HG03354 (cell line): Measurements from ENCODE around the gene RNF113B.

Source experiments
- ATAC-seq: cut with Tn5 transposase; IDR thresholded peaks from one replicate; pipeline ENCODE4 v1.9.1; 2021; ENCODE audit warnings: mild to moderate bottlenecking; ENCODE audit not compliant: unreplicated experiment, poor library complexity, severe bottlenecking

The RNF113B gene

GRCh38 chr13:98176777-98177608 lies at the start of gene RNF113B:
Gene RNF113B (minus strand): TSS chr13:98177269. CDS start chr13:98177236, 33 bp downstream.
- ATAC-seq, result no peak

GRCh38 chr13:98226496-98226895 lies 49.4 kb upstream of the RNF113B start:
- no peak for ATAC-seq

- no peak for ATAC-seq
Measured at GRCh38 chr13:98225036-98225940, 48.2 kb upstream of the RNF113B start.

GRCh38 chr13:98224557-98224956 lies 47.5 kb upstream of the RNF113B start:
- no peak for ATAC-seq

GRCh38 chr13:98223741-98224140 lies 46.7 kb upstream of the RNF113B start:
- ATAC-seq, result no peak

GRCh38 chr13:98222816-98223215 lies 45.7 kb upstream of the RNF113B start:
- no peak for ATAC-seq

DNA sequence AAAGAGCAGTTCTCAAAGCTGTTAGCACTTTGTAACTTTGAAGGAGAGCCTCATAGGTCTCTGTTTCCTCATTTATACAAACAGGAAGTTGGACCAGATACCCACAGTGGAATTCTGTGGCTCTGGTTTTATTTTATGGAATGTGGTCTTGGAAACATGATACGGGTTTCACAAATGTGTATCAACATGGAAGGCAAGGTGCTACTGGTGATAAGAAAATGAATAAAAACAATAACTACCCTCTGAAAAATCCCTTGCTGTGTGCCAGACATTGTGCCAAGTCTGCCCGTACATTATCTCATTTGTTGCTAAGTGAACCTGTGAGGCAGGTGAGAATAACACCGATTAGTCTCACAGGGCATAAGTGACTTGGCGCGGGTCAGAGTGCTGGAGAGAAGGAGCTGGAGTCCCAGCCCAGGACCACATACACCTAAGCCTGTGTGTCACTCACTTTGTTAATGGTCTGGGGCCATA lies 45.0 kb upstream of the RNF113B start:
- no peak for ATAC-seq

GRCh38 chr13:98221234-98221633 lies 44.2 kb upstream of the RNF113B start:
- ATAC-seq, result no peak

- no peak for ATAC-seq
Measured at GRCh38 chr13:98220271-98220791, 43.3 kb upstream of the RNF113B start.

- ATAC-seq, result no peak
Measured at GRCh38 chr13:98219685-98220084, 42.6 kb upstream of the RNF113B start.

DNA sequence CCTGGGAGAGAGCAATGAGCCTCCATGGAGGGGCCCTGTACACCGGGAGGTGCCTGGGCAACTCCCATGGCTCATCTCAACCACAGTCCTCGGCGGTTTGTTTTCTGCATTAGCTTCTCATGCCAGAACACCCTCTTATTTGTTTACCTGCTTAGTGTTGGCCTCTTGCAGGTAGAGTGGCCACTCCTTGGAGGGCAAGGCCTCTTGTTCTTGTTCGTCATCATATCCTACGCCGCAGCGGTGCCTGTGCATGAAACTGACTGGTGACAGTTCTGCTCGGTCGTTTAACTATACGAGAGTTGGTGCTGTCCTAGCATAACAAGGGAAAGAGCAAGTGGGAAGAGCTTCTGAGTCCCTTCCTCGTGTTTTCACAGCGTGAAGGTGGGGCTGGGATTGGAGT lies 40.5 kb upstream of the RNF113B start:
- ATAC-seq, result no peak

- no peak for ATAC-seq
Measured at GRCh38 chr13:98216711-98217285, 39.7 kb upstream of the RNF113B start.

DNA sequence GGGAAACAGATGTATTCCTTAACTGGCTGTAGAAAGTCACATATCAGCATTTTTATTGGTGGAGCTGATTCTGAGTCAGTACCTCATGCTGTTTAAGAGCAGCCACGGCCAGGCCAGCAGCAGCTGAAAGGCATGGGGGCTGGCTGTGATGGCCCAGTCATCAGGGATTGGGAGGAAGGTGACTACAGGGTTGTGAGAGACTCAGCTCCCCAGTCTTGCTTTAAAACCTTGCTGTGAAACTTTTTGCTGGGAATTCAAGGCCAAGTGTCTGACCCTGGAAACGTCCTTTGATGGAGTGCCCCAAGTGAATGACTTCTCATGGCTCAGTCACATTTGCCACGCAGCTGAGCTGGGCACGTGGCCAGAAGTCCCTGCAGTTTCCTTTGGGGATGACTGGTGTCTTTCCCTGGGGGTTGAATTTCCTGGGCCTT lies 39.1 kb upstream of the RNF113B start:
- no peak for ATAC-seq

DNA sequence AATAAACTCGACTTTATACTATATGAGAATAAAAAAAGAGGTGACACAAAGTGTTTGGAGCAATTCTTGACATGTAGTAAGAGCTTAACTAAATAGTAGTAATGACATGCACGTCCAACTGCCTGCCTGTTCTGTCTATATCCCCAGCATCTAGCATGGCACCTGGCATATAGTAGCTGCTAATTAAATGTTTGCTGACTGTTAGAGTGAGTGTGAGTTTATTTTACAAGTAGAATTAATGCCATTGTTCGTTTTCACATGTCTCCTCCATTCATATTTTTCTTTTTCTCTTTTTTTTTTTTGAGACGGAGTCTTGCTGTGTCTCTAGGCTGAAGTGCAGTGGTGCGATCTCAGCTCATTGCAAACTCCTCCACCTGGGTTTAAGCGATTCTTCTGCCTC lies 38.4 kb upstream of the RNF113B start:
- no peak for ATAC-seq

DNA sequence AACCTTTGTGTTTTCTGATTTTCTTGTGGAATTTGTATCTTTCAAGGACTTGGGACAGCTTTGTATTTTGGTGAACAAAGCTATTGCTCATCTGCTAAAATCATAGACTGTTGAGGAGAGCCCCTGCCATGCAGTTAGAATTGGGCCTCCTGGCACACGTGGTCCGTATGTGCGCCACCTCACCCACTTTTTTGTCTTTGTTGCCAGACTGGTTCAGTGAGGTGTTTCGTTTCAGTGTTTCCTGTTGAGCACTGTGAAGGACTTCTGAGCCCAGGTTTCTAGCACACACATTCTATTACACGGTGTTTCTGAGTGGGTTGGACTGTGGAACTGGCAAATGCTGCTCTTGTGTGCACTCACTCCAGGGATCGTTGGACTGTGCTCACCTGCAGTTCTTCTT lies 37.6 kb upstream of the RNF113B start:
- ATAC-seq, result no peak

DNA sequence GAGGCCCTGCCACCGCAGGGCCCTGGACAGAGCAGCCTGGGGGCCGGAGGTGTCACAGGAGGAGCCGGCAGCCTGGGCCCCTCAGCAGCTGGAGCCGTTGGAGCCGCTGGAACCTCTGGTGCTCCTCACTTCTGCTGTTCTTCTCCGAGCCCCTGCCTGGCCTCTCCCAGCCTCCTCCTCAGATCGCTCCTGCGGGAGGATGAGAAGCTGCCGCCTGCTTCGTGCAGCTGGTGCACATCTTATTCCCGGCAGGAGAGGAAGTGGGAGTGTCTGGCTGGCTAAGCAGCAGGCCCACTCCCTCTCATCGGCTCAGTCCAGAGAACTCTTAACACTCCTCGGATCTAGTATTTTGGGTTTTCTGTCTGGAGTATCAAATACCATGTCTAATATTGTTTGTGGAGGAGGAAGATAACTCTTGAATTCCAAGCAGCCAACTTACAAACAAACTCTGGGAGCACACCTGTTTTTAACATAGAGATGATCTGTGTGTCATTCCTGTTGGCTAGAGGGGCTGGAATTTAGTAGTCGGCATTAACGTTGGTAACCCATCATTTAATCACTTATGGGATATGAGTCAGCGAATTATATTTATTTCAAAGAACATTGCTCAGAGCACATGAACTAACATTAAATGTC lies 37.1 kb upstream of the RNF113B start:
- ATAC-seq, result no peak

DNA sequence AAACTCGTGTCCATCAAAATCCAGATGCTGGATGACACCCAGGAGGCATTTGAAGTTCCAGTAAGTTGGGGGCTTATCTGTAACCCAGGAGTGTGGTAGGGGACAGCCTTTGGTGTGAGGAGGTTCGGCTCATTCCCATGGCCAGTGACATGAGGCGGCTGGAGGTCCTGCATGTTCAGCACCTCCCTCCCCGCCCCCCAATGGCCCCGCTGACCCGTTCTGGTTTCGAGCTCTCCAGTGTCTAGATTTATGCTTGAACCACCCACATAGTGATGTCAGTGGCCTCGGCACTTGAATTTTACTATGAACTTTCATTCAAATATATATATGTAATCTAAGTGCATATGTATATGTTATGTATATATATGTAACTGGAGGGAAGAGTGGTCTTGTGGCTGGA lies 36.3 kb upstream of the RNF113B start:
- ATAC-seq, result no peak

- no peak for ATAC-seq
Measured at GRCh38 chr13:98212763-98213162, 35.7 kb upstream of the RNF113B start.

DNA sequence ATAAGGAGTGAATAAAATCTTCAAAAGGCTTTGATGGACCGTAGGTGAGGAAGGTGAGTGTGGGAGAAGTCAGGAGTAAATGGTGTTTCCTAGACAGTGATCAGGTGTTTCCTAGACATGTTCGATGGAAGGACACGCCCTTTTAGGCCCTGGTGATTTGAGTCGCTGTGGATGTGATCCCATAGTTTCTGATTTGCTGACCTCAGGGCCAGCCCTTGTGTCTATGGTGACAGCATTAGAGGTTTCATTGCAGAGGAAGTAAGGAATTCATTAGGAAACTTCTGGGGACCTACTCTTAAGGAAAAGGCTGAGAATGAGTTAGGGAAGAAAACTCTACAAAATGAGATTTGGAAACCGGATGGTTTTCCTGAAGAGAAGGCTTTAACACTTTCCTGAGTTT lies 31.5 kb upstream of the RNF113B start:
- ATAC-seq, result no peak

DNA sequence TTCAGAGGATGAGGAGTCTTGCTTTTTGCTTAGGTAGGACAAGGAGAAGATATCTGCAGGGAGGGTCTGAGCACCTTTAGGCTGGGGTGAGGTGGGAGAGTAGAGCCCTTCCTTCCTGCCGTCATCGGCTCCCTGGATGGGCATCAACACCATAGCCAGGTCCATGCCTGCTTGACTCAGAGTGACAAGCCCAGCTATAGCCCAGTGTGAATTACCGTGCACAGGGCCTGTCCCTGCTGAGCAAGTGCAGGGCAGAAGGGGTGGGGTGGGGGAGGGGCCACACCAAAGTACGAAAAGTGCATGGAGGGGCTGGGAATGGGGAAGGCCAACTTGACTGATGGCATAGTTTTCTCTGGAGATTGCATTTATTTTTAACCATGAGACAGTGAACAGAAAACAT lies 30.3 kb upstream of the RNF113B start:
- ATAC-seq, result no peak
